ENCODE measurements around the gene BARHL1.

BARHL1 gene

DNA sequence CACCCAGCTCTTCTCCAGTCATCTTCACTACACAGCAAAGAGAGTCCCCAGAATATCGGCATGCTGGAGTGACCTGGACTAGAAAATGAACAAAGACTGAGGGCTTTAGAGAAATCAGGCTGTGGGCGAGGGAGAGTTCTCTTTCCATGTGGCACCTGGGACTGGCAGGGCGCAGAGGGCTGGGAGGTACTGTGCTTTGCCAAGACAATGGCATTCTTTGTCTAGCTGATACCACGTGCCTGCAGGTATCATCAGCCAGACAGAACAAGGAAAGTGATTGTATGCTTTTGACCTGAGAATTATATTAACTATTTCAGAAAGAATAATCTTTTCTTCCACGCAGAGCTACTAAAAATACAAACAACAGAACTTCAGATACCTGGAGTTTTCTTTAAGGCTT is 56.9 kb downstream of the BARHL1 start:
- Mint-ChIP-seq H3K27me3 (no peaks in the 10 kb centered on the region), H3K27ac (no peak overlapping the region), H3K4me3 (no peak overlapping the region), H3K4me1 (no peaks in the 10 kb centered on the region), H3K9me3 (no peaks in the 10 kb centered on the region)
- ATAC-seq (no peak), DNase-seq (no peak)
